H1 (cell line): ENCODE data around the gene PAX3. TPM values are rescaled to one million over a fixed set of nuclear protein-coding genes. Genes with fewer than 3 reads are reported as not detected.

ENCODE experiments used
- CTCF ChIA-PET: fragments of 300-600 bp; sonication (Branson Sonifier 250); formaldehyde crosslinking; loops from one replicate; lab custom pipeline; 2021; ENCODE audit not compliant: partially characterized antibody; lab: Charles Lee
- POLR2A ChIA-PET: fragments of 300-600 bp; sonication (Branson Sonifier 250); formaldehyde crosslinking; loops from one replicate; lab custom pipeline; 2021; ENCODE audit warnings: inconsistent platforms; ENCODE audit not compliant: partially characterized antibody; lab: Charles Lee
- DNase-seq, 2 experiments: peaks; one replicate each; pipeline versions ENCODE4 v3.0.0 to v3.0.0-alpha.2; 2010 to 2022; ENCODE audit warnings: low spot score in 2 of 2, low read depth in 1 of 2, mixed read lengths in 1 of 2
- FAIRE-seq: peaks from 2 replicates; lab custom pipeline; 2011; peaks lifted over from hg19 to GRCh38; lab: Jason Lieb, UNC
- H2AFZ ChIP-seq: 2 replicates; pipeline ENCODE4 v1.8.1; 2012; ENCODE audit warnings: low read length, inconsistent platforms
- H2AK5ac ChIP-seq: 2 replicates; pipeline ENCODE4 v1.6.1; 2013; ENCODE audit warnings: low read depth, low read length
- H2BK120ac ChIP-seq: replicated peaks from 2 replicates; pipeline ENCODE3; 2013; ENCODE audit warnings: low read depth, low read length, inconsistent platforms
- H2BK12ac ChIP-seq: 2 replicates; pipeline ENCODE4 v1.6.1; 2013; ENCODE audit warnings: low read depth, low read length
- H2BK15ac ChIP-seq: 2 replicates; pipeline ENCODE4 v1.6.1; 2013; ENCODE audit warnings: low read length
- H2BK20ac ChIP-seq: 2 replicates; pipeline ENCODE4 v1.6.1; 2013; ENCODE audit warnings: low read length
- H2BK5ac ChIP-seq: 2 replicates; pipeline ENCODE4 v1.6.1; 2013; ENCODE audit warnings: low read depth, low read length
- H3K14ac ChIP-seq: 2 replicates; pipeline ENCODE4 v1.6.1; 2013; ENCODE audit warnings: inconsistent platforms; ENCODE audit not compliant: insufficient read length
- H3K18ac ChIP-seq: 2 replicates; pipeline ENCODE4 v1.6.1; 2013; ENCODE audit warnings: low read length; ENCODE audit errors: extremely low read depth
- H3K23ac ChIP-seq: 2 replicates; pipeline ENCODE4 v1.6.1; 2013; ENCODE audit warnings: inconsistent platforms; ENCODE audit not compliant: insufficient read length
- H3K23me2 ChIP-seq: 2 replicates; pipeline ENCODE4 v1.6.1; 2013; ENCODE audit warnings: low read depth, low read length
- H3K27ac ChIP-seq: 2 replicates; pipeline ENCODE4 v1.6.1; 2011; ENCODE audit warnings: low read depth, low read length, inconsistent platforms
- H3K27me3 ChIP-seq, 4 experiments: replicated peaks in 1 of 4; 1 replicate in 1 of 4; 2 replicates in 3 of 4; pipeline versions ENCODE4 v1.6.1 to v1.8.1; 2011 to 2013; ENCODE audit warnings: low read length in 3 of 4, mild to moderate bottlenecking in 3 of 4, inconsistent platforms in 2 of 4, mixed read lengths in 2 of 4, moderate library complexity in 1 of 4; ENCODE audit not compliant: control insufficient read depth in 3 of 4, insufficient read depth in 3 of 4; ENCODE audit errors: extremely low read depth in 1 of 4
- H3K36me3 ChIP-seq, 4 experiments: 2 replicates each; pipeline versions ENCODE4 v1.6.1 to v1.8.1; 2011 to 2013; ENCODE audit warnings: mild to moderate bottlenecking in 4 of 4, low read length in 3 of 4, moderate library complexity in 2 of 4, control low read depth in 1 of 4, inconsistent platforms in 1 of 4; ENCODE audit not compliant: insufficient read depth in 4 of 4, control insufficient read depth in 2 of 4
- H3K4ac ChIP-seq: replicated peaks from 2 replicates; pipeline ENCODE3; 2013; ENCODE audit warnings: low read length, low read depth, mixed read lengths, inconsistent platforms; ENCODE audit not compliant: insufficient read length
- H3K4me1 ChIP-seq, 4 experiments: replicated peaks in 1 of 4; 1 replicate in 1 of 4; 2 replicates in 3 of 4; pipeline versions ENCODE4 v1.6.1 to v1.8.1; 2011 to 2013; ENCODE audit warnings: low read length in 3 of 4, inconsistent platforms in 2 of 4, mixed read lengths in 1 of 4; ENCODE audit not compliant: insufficient read depth in 4 of 4, control insufficient read depth in 3 of 4
- H3K4me2 ChIP-seq, 2 experiments: 2 replicates each; pipeline versions ENCODE4 v1.6.1 to v1.8.1; 2011 to 2013; ENCODE audit warnings: low read depth in 2 of 2, low read length in 2 of 2, control low read depth in 1 of 2, inconsistent platforms in 1 of 2, mild to moderate bottlenecking in 1 of 2; ENCODE audit not compliant: insufficient read depth in 1 of 2
- H3K4me3 ChIP-seq, 4 experiments: fragments of 200-600, 300-600 bp in 1 of 4; sonication (generic), shearing (Covaris generic), sonication (Bioruptor Twin) in 1 of 4; 2 replicates each; pipeline versions ENCODE4 v1.5.1 to v1.8.1; 2011 to 2016; ENCODE audit warnings: low read length in 4 of 4, low read depth in 3 of 4, control low read depth in 2 of 4, inconsistent platforms in 2 of 4, mild to moderate bottlenecking in 2 of 4, mixed read lengths in 1 of 4, moderate library complexity in 1 of 4; ENCODE audit not compliant: insufficient read depth in 2 of 4; ENCODE audit errors: extremely low read depth in 1 of 4
- H3K56ac ChIP-seq: replicated peaks from 2 replicates; pipeline ENCODE3; 2013; ENCODE audit warnings: low read depth, mild to moderate bottlenecking, mixed read lengths, low read length, inconsistent platforms; ENCODE audit not compliant: insufficient read length
- H3K79me1 ChIP-seq: 2 replicates; pipeline ENCODE4 v1.6.1; 2013; ENCODE audit warnings: low read depth, low read length, control low read depth
- H3K79me2 ChIP-seq, 2 experiments: 2 replicates each; pipeline versions ENCODE4 v1.6.1 to v1.8.1; 2012 to 2013; ENCODE audit warnings: low read length in 2 of 2, mild to moderate bottlenecking in 2 of 2, inconsistent platforms in 1 of 2; ENCODE audit not compliant: insufficient read depth in 2 of 2, control insufficient read depth in 1 of 2
- H3K9ac ChIP-seq, 4 experiments: replicated peaks in 1 of 4; 1 replicate in 1 of 4; 2 replicates in 3 of 4; pipeline versions ENCODE4 v1.6.1 to v1.8.1; 2011 to 2013; ENCODE audit warnings: low read depth in 3 of 4, low read length in 3 of 4, control low read depth in 2 of 4, mild to moderate bottlenecking in 2 of 4, moderate library complexity in 2 of 4, inconsistent platforms in 1 of 4; ENCODE audit errors: extremely low read depth in 1 of 4
- H3K9me3 ChIP-seq, 2 experiments: 2 replicates each; pipeline versions ENCODE4 v1.6.1 to v1.8.1; 2012 to 2013; ENCODE audit warnings: mild to moderate bottlenecking in 2 of 2, moderate library complexity in 2 of 2, control low read depth in 1 of 2, inconsistent platforms in 1 of 2, low read depth in 1 of 2, low read length in 1 of 2, mixed read lengths in 1 of 2; ENCODE audit not compliant: insufficient read depth in 2 of 2
- H4K20me1 ChIP-seq, 2 experiments: replicated peaks in 1 of 2; 2 replicates each; pipeline versions ENCODE3 to v1.8.1; 2011 to 2013; ENCODE audit warnings: inconsistent platforms in 2 of 2, low read length in 2 of 2, mild to moderate bottlenecking in 1 of 2; ENCODE audit not compliant: insufficient read depth in 2 of 2, control insufficient read depth in 1 of 2
- H4K5ac ChIP-seq: 2 replicates; pipeline ENCODE4 v1.6.1; 2013; ENCODE audit warnings: low read length, low read depth, mixed read lengths, inconsistent platforms; ENCODE audit not compliant: insufficient read length
- H4K8ac ChIP-seq: 2 replicates; pipeline ENCODE4 v1.8.0; 2013; ENCODE audit warnings: mild to moderate bottlenecking, moderate library complexity, low read length, inconsistent platforms; ENCODE audit not compliant: insufficient read depth; ENCODE audit errors: extremely low read depth
- H4K91ac ChIP-seq: replicated peaks from 2 replicates; pipeline ENCODE3; 2013; ENCODE audit warnings: low read length, mixed read lengths, inconsistent platforms; ENCODE audit not compliant: insufficient read length
- CTBP2 ChIP-seq: IDR thresholded peaks from 2 replicates; pipeline ENCODE4 v1.7.0; 2011; ENCODE audit warnings: borderline replicate concordance, mild to moderate bottlenecking, moderate library complexity, mixed read lengths, low read length; ENCODE audit not compliant: insufficient read depth, insufficient read length
- EGR1 ChIP-seq: IDR thresholded peaks from 2 replicates; pipeline ENCODE4 v1.6.1; 2011; ENCODE audit warnings: low read depth, low read length, borderline replicate concordance
- HDAC6 ChIP-seq: IDR thresholded peaks from one replicate; pipeline ENCODE4 v1.7.1; 2012; ENCODE audit warnings: low read depth, mild to moderate bottlenecking, inconsistent platforms, low read length, moderate library complexity
- JUN ChIP-seq: IDR thresholded peaks from 2 replicates; pipeline ENCODE4 v1.6.1; 2011; ENCODE audit warnings: low read depth, mild to moderate bottlenecking, improper control_type of control experiment, low read length
- MAFK ChIP-seq: IDR thresholded peaks from 2 replicates; pipeline ENCODE4 v1.6.1; 2012; ENCODE audit warnings: low read depth, mild to moderate bottlenecking, improper control_type of control experiment, low read length
- NANOG ChIP-seq: IDR thresholded peaks from 2 replicates; pipeline ENCODE4 v1.6.1; 2011; ENCODE audit warnings: low read length, low read depth, mild to moderate bottlenecking, inconsistent platforms; ENCODE audit not compliant: insufficient read depth, poor library complexity, severe bottlenecking
- POLR2A ChIP-seq, 2 experiments: IDR thresholded peaks; 1 replicate in 1 of 2; 2 replicates in 1 of 2; pipeline ENCODE4 v1.6.1; 2011; ENCODE audit warnings: low read depth in 2 of 2, low read length in 2 of 2, mild to moderate bottlenecking in 2 of 2; ENCODE audit errors: control extremely low read depth in 1 of 2
- POLR2AphosphoS5 ChIP-seq: IDR thresholded peaks from 2 replicates; pipeline ENCODE4 v1.6.1; 2011; ENCODE audit warnings: low read depth, low read length
- SP4 ChIP-seq: IDR thresholded peaks from 2 replicates; pipeline ENCODE4 v1.6.1; 2012; ENCODE audit warnings: low read length, inconsistent platforms
- TCF12 ChIP-seq: IDR thresholded peaks from 2 replicates; pipeline ENCODE4 v1.6.1; 2011; ENCODE audit warnings: low read depth, mild to moderate bottlenecking, low read length
- YY1 ChIP-seq: IDR thresholded peaks from 2 replicates; pipeline ENCODE4 v1.6.1; 2011; ENCODE audit warnings: low read depth, mild to moderate bottlenecking, low read length
- WGBS, 2 experiments: shearing (Covaris generic) in 1 of 2; methylation state at CpG; one replicate each; pipeline versions ENCODE4 v1.1.6 to v1.1.7; 2013 to 2015; ENCODE audit warnings: low lambda C conversion rate in 2 of 2, mixed read lengths in 2 of 2, inconsistent platforms in 1 of 2, low coverage in 1 of 2, missing lambda C conversion rate in 1 of 2; ENCODE audit not compliant: insufficient replicate concordance in 2 of 2, insufficient coverage in 1 of 2, insufficient read length in 1 of 2; ENCODE audit errors: extremely low coverage in 1 of 2, missing lambda C conversion rate in 1 of 2; 5-methylcytosine and 5-hydroxymethylcytosine counted together
- polyA plus RNA-seq, 7 experiments: library from polyadenylated mRNA; depleted of rRNA in 3 of 7; stranded (reverse) in 5 of 7; unstranded in 2 of 7; fragments of >200 nt in 5 of 7; fragments of 200-250 nt in 2 of 7; gene quantifications; 1 replicate in 5 of 7; 2 replicates in 1 of 7; 4 replicates in 1 of 7; pipeline versions ENCODE4 v1.2.1 to v1.2.3, GENCODE V29; 2011 to 2013; ENCODE audit warnings: missing spikeins in 2 of 7, mixed read lengths in 2 of 7
- total RNA-seq: library from RNA; stranded (reverse); fragmentation: NEBNext Ultra II Directional; extraction: Animal tissue kit (Norgen Biotek cat#: 25700); gene quantifications from 2 replicates; pipeline ENCODE4 v1.2.1, GENCODE V29; 2021

PAX3 gene
- total and polyA plus RNA-seq, 2 of the 8 experiments (the other 6 are each of a cell fraction or from before 2014, with no cell fraction given): 0.33 TPM; not detected in 1

- FAIRE-seq: no peak
- H3K79me1 ChIP-seq: no peaks in the 10 kb centered on the region
- H2BK15ac ChIP-seq: no peak overlapping the region
- H3K79me2 ChIP-seq: no peaks in the 10 kb centered on the region
- no peak overlapping the region for H2BK5ac ChIP-seq
- H2AFZ ChIP-seq: no peak overlapping the region
- H3K18ac ChIP-seq: no peak overlapping the region
- POLR2A ChIA-PET: no interaction called here
- H2BK120ac ChIP-seq: no peak overlapping the region
- H3K27ac ChIP-seq: no peak overlapping the region
- H3K4ac ChIP-seq: no peak overlapping the region
- no peaks in the 10 kb centered on the region for H4K20me1 ChIP-seq
- TF ChIP-seq SP4: no peak
- no peak for TF ChIP-seq HDAC6
- TF ChIP-seq YY1: no peak
- no peak for TF ChIP-seq TCF12
- TF ChIP-seq EGR1: no peak
- TF ChIP-seq JUN: no peak
- no peak for TF ChIP-seq POLR2AphosphoS5
- no peak for TF ChIP-seq NANOG
- TF ChIP-seq POLR2A (IDR thresholded peaks at IDR 0.05; ENCODE audit: control extremely low read depth in 1 of 2, low read depth in 2 of 2, low read length in 2 of 2): no peak
- no peak for TF ChIP-seq CTBP2
- no peak for TF ChIP-seq MAFK
- H4K5ac ChIP-seq: no peak overlapping the region
- H4K8ac ChIP-seq: no peak overlapping the region
- DNase-seq: no peak
- H3K4me2 ChIP-seq: no peak overlapping the region
- no peak overlapping the region for H3K9ac ChIP-seq
- H3K9me3 ChIP-seq: peaks cover 0 to 3% of the 10 kb centered on the region in 2 experiments; a peak in 1 of 4 replicates
- CTCF ChIA-PET: interaction anchor here (2.3 kb wide), 1 partner anchor 13 kb away, joined by 6 read pairs; a partner anchor contains a TSS
- no peak overlapping the region for H2BK20ac ChIP-seq
- H3K36me3 ChIP-seq: no peaks in the 10 kb centered on the region
- no peak overlapping the region for H3K4me3 ChIP-seq
- H2BK12ac ChIP-seq: no peak overlapping the region
- H3K4me1 ChIP-seq: no peaks in the 10 kb centered on the region
- H3K27me3 ChIP-seq: no peaks in the 10 kb centered on the region
- no peak overlapping the region for H4K91ac ChIP-seq
- 92% methylated on average over 2 of the region's 2 CpGs; no CpG with 5 or more reads in 1 of the 2 experiments for WGBS, 2 experiments
- H3K14ac ChIP-seq: no peak overlapping the region
- no peak overlapping the region for H3K23ac ChIP-seq
- no peak overlapping the region for H3K56ac ChIP-seq
- no peak overlapping the region for H2AK5ac ChIP-seq
- no peaks in the 10 kb centered on the region for H3K23me2 ChIP-seq
These were observed 34.6 kb upstream of the PAX3 start for GRCh38 chr2:222333397-222333796.
